ENCODE results near the gene TMEM263. TPM values are rescaled to one million over a fixed set of nuclear protein-coding genes. Genes with fewer than 3 reads are reported as not detected.
A peak's percentile ranks its signal among the peaks of the same experiment; 100 is the strongest.

TMEM263 gene
- total and polyA plus RNA-seq, 9 of the 15 experiments (the other 6 are each of a cell fraction or from before 2014, with no cell fraction given), result 12.6 to 36.7 (median 24.4) TPM

GRCh38 chr12:106954462-106955376 is 988 bp upstream of the TMEM263 start (continued):
- TF ChIP-seq MAFK (IDR thresholded peaks at IDR 0.05; ENCODE audit: low read length) (peak; percentile 51; the same call in 1 of the 2 replicates), NR2F6 (CRISPR knock-in tag; IDR thresholded peaks at IDR 0.05) (no peak), FOXA3 (CRISPR knock-in tag; conservative IDR thresholded peaks at IDR 0.05 in 1 of 2, IDR thresholded peaks at IDR 0.05 in 1 of 2) (peak in 1 of 2 experiments; percentile 32; a peak in 1 of 4 replicates), NR3C1 (CRISPR knock-in tag; IDR thresholded peaks at IDR 0.05) (no peak; the same call in 1 of the 2 replicates), XRCC5 (IDR thresholded peaks at IDR 0.05; ENCODE audit: low read depth, low read length) (0 out of 2 replicates have a peak, but pooled peaks have one; percentile 18), ZKSCAN1 (IDR thresholded peaks at IDR 0.05; ENCODE audit: low read depth, low read length) (no peak), ZNF12 (CRISPR knock-in tag; IDR thresholded peaks at IDR 0.05) (no peak), AFF1 (IDR thresholded peaks at IDR 0.05; ENCODE audit: low read depth in 1 of 2, partially characterized antibody in 2 of 2) (peak in 1 of 2 experiments; percentile 48), MITF (IDR thresholded peaks at IDR 0.05) (no peak), RBFOX2 (IDR thresholded peaks at IDR 0.05; ENCODE audit: low read depth, low read length) (no peak), ZNF785 (CRISPR knock-in tag; IDR thresholded peaks at IDR 0.05) (no peak), GTF2B (IDR thresholded peaks at IDR 0.05; ENCODE audit: extremely low read depth, insufficient read length) (no peak), ADNP (tag; IDR thresholded peaks at IDR 0.05) (no peak), PTBP1 (IDR thresholded peaks at IDR 0.05; ENCODE audit: low read depth, low read length) (no peak), PRPF4 (IDR thresholded peaks at IDR 0.05; ENCODE audit: insufficient read depth, low read depth, low read length, poor library complexity, severe bottlenecking) (no peak)
- TF ChIP-seq, protein P1, sequence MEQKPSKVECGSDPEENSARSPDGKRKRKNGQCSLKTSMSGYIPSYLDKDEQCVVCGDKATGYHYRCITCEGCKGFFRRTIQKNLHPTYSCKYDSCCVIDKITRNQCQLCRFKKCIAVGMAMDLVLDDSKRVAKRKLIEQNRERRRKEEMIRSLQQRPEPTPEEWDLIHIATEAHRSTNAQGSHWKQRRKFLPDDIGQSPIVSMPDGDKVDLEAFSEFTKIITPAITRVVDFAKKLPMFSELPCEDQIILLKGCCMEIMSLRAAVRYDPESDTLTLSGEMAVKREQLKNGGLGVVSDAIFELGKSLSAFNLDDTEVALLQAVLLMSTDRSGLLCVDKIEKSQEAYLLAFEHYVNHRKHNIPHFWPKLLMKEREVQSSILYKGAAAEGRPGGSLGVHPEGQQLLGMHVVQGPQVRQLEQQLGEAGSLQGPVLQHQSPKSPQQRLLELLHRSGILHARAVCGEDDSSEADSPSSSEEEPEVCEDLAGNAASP (IDR thresholded peaks at IDR 0.05), result no peak
- TF ChIP-seq, protein P2, sequence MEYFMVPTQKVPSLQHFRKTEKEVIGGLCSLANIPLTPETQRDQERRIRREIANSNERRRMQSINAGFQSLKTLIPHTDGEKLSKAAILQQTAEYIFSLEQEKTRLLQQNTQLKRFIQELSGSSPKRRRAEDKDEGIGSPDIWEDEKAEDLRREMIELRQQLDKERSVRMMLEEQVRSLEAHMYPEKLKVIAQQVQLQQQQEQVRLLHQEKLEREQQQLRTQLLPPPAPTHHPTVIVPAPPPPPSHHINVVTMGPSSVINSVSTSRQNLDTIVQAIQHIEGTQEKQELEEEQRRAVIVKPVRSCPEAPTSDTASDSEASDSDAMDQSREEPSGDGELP (CRISPR knock-in tag; IDR thresholded peaks at IDR 0.05; ENCODE audit: borderline replicate concordance), result no peak
